HL-60 (cell line): ENCODE data around the gene NOS1AP.

Experiments
- GABPA ChIP-seq: IDR thresholded peaks from 2 replicates; pipeline ENCODE4 v1.6.1; 2012; ENCODE audit warnings: low read depth
- POLR2AphosphoS5 ChIP-seq: IDR thresholded peaks from 2 replicates; pipeline ENCODE4 v1.6.1; 2012; ENCODE audit warnings: low read depth
- REST ChIP-seq: IDR thresholded peaks from 2 replicates; pipeline ENCODE4 v1.6.1; 2012; ENCODE audit warnings: low read depth; ENCODE audit not compliant: insufficient replicate concordance
- TF ChIP-seq, protein P1 (sequence below): IDR thresholded peaks from one replicate; pipeline ENCODE4 v1.5.1; 2011; ENCODE audit warnings: low read length, control low read depth, inconsistent platforms; ENCODE audit not compliant: insufficient read depth

- TF ChIP-seq, protein P1, sequence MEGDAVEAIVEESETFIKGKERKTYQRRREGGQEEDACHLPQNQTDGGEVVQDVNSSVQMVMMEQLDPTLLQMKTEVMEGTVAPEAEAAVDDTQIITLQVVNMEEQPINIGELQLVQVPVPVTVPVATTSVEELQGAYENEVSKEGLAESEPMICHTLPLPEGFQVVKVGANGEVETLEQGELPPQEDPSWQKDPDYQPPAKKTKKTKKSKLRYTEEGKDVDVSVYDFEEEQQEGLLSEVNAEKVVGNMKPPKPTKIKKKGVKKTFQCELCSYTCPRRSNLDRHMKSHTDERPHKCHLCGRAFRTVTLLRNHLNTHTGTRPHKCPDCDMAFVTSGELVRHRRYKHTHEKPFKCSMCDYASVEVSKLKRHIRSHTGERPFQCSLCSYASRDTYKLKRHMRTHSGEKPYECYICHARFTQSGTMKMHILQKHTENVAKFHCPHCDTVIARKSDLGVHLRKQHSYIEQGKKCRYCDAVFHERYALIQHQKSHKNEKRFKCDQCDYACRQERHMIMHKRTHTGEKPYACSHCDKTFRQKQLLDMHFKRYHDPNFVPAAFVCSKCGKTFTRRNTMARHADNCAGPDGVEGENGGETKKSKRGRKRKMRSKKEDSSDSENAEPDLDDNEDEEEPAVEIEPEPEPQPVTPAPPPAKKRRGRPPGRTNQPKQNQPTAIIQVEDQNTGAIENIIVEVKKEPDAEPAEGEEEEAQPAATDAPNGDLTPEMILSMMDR: no peak
- no peak for TF ChIP-seq REST
- no peak for TF ChIP-seq POLR2AphosphoS5
- no peak for TF ChIP-seq GABPA
These were observed 327.6 kb downstream of the NOS1AP start for GRCh38 chr1:162397039-162397448.
